Heart left ventricle (tissue), 13 donors: ENCODE data around the gene SRGAP1.

Experiments
- POLR2A ChIP-seq, 2 donors: fragments of 450-650 bp; IDR thresholded peaks; one replicate each; pipeline ENCODE4 v1.6.1; 2017; ENCODE audit warnings: antibody characterized with exemption in 2 of 2, mild to moderate bottlenecking in 2 of 2, moderate library complexity in 2 of 2
- TF ChIP-seq, protein P1 (sequence below), 12 donors: fragments of 200-600 bp; sonication (generic) in 4 of 12; IDR thresholded peaks; one replicate each; pipeline versions ENCODE4 v1.5.0 to v1.8.0; 2018 to 2022; ENCODE audit warnings: antibody characterized with exemption in 12 of 12, mild to moderate bottlenecking in 5 of 12
- donor health status: ischemic (EF 13 %, LVEDD 7.1; RV severe dilation, severe dysfunction).
- donor health status: DM: no; HTN: yes; CAD: no.
- donor health status: DM: no; HTN: no; CAD: no.
- donor health status: ischemic (EF 25% LVEDD 6.9; RV normal size, moderate dysfunction).
- donor health status: ischemic (EF 25% LVEDD 5.7; RV mildly dilated, moderate dysfunction).
- donor health status: ischemic (EF 35%, LVEDD 5.7; RV mildly dilated, moderate dysfunction).
- donor health status: nonischemic (EF 11% LVEDD 7.7; RV severe dilation, severe dysfunction).
- donor health status: DM: yes; HTN: yes; CAD: no.
- donor health status: PGD.
- donor health status: ischemic (EF 29% LVEDD 5.4; RV normal size, mild dysfunction).
- donor health status: nonischemic (EF 23%, LVEDD 6.1; RV moderate dilation, normal function).

DNA sequence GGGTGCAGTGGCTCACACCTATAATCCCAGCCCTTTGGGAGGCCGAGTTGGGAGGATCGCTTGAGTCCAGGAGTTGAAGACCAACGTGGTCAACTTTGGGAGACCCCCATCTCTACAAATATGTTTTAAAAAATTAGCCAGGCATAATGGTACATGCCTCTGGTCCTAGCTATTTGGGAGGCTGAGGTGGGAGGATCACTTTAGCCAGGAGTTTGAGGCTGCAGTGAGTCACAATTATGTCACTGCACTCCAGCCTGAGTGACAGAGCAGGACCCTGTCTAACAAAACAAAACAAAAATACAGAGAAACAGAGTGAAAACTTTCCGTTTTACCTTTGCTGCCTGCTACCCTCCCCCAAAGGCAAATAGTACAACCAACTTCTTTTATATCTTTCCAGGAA lies 60.2 kb downstream of the SRGAP1 start:
- TF ChIP-seq POLR2A (IDR thresholded peaks at IDR 0.05), result no peak
- TF ChIP-seq, protein P1, sequence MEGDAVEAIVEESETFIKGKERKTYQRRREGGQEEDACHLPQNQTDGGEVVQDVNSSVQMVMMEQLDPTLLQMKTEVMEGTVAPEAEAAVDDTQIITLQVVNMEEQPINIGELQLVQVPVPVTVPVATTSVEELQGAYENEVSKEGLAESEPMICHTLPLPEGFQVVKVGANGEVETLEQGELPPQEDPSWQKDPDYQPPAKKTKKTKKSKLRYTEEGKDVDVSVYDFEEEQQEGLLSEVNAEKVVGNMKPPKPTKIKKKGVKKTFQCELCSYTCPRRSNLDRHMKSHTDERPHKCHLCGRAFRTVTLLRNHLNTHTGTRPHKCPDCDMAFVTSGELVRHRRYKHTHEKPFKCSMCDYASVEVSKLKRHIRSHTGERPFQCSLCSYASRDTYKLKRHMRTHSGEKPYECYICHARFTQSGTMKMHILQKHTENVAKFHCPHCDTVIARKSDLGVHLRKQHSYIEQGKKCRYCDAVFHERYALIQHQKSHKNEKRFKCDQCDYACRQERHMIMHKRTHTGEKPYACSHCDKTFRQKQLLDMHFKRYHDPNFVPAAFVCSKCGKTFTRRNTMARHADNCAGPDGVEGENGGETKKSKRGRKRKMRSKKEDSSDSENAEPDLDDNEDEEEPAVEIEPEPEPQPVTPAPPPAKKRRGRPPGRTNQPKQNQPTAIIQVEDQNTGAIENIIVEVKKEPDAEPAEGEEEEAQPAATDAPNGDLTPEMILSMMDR (IDR thresholded peaks at IDR 0.05), result no peak
